ENCODE data around the gene GSE1. TPM values are rescaled to one million over a fixed set of nuclear protein-coding genes. Genes with fewer than 3 reads are reported as not detected.
A peak's percentile ranks its signal among the peaks of the same experiment; 100 is the strongest.

GSE1 gene
- total and polyA plus RNA-seq, 8 donors: 84.8 to 148 (median 112) TPM

DNA sequence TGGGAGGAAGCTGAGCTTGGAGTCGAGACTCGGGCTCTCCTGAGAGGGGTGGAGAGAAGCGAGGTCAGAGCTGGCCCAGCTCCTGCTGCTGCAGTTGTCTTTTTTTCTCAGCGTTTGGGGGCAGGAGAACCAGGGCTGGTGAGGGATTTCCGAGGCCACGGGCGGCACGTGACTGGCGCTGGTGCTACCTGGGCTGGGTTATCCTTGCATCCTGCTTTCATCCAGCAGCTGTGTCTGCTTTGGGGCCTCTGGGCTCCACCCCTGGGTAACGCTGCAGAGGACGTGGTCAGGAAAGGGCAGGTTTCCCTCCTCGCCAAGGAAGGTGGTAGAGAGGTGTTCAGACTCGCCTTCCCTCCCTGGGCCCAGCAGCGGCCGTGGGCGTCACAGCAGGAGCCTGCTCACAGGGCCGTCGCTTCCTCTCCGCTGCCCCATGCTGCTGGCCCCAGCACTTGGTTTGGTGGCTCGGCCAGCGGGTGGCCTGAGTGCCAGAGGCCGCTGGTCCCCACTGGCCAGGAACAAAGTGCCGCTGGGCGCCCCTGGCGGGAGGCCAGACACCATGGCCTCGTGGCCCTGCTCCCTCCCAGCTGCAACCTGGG lies 22.5 kb downstream of the GSE1 start:
- Histone ChIP-seq H3K4me1 (peaks cover 0 to 20% of the 10 kb centered on the region in 2 donors), H3K27me3 (no peaks in the 10 kb centered on the region), H3K27ac (no peak overlapping the region), H3K4me3 (no peak overlapping the region), H3K9me3 (no peaks in the 10 kb centered on the region), H3K36me3 (peaks cover 0 to 60% of the 10 kb centered on the region in 2 donors)
- no peak for TF ChIP-seq CTCF (IDR thresholded peaks at IDR 0.05)
- no peak for ATAC-seq
- intact Hi-C loops (cut with DNase I): no loop called here
- no peak for DNase-seq

DNA sequence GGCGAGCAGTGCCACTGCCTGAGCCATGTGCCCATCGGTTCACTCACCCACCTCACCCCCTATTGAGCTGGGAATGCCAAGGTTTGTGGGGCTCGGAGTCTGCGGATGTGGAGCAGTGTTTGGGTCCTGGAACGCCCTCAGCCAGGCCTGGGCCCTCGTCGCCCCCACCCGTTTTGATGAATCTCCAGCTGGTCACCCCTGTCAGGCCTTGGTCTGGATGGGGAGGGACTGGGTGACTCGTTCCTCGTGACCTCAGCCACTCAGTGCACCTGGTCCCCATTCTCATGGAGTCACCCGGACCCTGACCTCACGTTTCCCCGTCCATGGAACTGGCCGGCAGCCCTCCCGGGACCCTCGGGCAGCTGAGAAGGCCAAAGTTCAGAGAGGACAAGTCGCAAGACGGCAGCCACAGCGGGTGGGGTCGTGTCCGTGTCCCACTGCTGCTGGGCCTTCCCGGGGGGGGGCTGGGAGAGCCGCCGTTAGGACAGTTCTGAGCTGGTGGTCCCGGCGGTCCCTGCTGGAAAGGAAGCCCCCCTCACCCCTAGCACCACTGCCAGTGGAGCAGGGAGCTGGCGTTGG lies 23.2 kb downstream of the GSE1 start:
- ATAC-seq (no peak), DNase-seq (peak in 1 of 4 donors; percentile 67)
- no peak overlapping the region for H3K4me3 ChIP-seq
- H3K27me3 ChIP-seq: no peaks in the 10 kb centered on the region
- H3K9me3 ChIP-seq: no peaks in the 10 kb centered on the region
- intact Hi-C loops (cut with DNase I): no loop called here
- TF ChIP-seq CTCF (IDR thresholded peaks at IDR 0.05): no peak
- H3K4me1 ChIP-seq: peaks cover 0 to 21% of the 10 kb centered on the region in 2 donors
- H3K27ac ChIP-seq: no peak overlapping the region
- peaks cover 0 to 66% of the 10 kb centered on the region in 2 donors for H3K36me3 ChIP-seq

GRCh38 chr16:85637061-85637807 lies 24.1 kb downstream of the GSE1 start:
- intact Hi-C loops (cut with DNase I): no loop called here
- peaks cover 3 to 30% of the 10 kb centered on the region in 2 donors for H3K4me1 ChIP-seq
- ATAC-seq (no peak), DNase-seq (peak in 1 of 4 donors; percentile 78)
- H3K27ac ChIP-seq: no peak overlapping the region
- no peak overlapping the region for H3K4me3 ChIP-seq
- H3K9me3 ChIP-seq: no peaks in the 10 kb centered on the region
- H3K36me3 ChIP-seq: peaks cover 0 to 70% of the 10 kb centered on the region in 2 donors
- TF ChIP-seq CTCF (IDR thresholded peaks at IDR 0.05): no peak
- H3K27me3 ChIP-seq: no peaks in the 10 kb centered on the region

DNA sequence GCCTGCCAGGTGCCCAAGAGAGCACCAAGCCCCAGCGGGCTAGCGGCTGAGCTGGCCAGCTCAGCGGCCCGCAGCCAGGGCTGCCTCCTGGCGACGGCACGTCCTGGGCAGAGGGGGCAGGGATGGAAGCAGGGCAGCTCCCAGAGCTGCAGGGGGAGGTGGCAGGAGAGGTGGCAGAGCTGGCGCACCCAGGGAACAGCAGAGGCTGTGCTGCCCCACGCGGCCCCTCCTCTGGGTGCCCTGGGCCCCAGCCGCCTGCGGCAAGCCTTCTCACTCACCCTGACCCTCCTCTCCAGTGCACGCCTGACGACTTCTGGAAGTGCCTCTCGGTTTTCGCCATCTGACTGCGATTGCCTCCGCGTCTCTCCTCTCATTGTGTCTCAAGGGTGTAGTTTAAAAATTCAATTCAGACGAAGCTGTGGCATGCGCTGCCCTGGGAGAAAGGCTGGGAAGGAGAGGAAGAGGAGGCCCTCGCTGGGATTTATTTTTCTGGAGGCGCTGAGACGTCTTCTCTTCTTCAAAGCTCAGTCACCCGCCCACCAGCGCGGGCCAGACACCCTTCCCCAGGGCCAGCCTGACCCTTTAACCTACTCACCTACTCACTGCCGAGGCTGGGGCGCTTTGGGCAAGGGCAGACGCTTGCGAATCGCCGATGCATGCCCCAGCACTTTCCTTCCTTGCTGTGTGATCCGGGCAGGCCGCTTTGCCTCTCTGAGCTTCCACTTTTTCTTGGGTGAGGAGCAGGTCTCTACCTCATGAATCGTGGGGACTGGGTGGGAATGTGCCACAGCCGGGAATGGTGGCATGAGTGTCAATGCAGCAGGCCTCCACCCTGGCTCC lies 24.9 kb downstream of the GSE1 start:
- Histone ChIP-seq H3K4me1 (peaks cover 3 to 38% of the 10 kb centered on the region in 2 donors), H3K9me3 (no peaks in the 10 kb centered on the region), H3K27ac (no peak overlapping the region), H3K36me3 (peaks cover 0 to 70% of the 10 kb centered on the region in 2 donors), H3K4me3 (no peak overlapping the region), H3K27me3 (no peaks in the 10 kb centered on the region)
- ATAC-seq (peak; percentile 84), DNase-seq (peak in 3 of 4 donors; percentile 59 to 85 (median 78))
- intact Hi-C loops (cut with DNase I): no loop called here
- no peak for TF ChIP-seq CTCF (IDR thresholded peaks at IDR 0.05)

All from left lung (tissue), 10 donors.